ENCODE results near the gene SPRED2.

Gene SPRED2

GRCh38 chr2:65413106-65413505 is 19.3 kb downstream of the SPRED2 start:
- TF ChIP-seq CTCF (IDR thresholded peaks at IDR 0.05; ENCODE audit: borderline replicate concordance, extremely low read depth, low read length, poor library complexity, severe bottlenecking) (no peak), EZH2 (IDR thresholded peaks at IDR 0.05; ENCODE audit: borderline replicate concordance, low read depth, low read length, severe bottlenecking) (no peak)
- Histone ChIP-seq H3K79me2 (ENCODE audit: insufficient read depth, low read length) (peaks cover 97% of the 10 kb centered on the region), H4K20me1 (ENCODE audit: insufficient read depth, low read length) (peaks cover 52% of the 10 kb centered on the region), H3K9me3 (ENCODE audit: insufficient read depth, low read length, severe bottlenecking) (no peaks in the 10 kb centered on the region), H3K36me3 (ENCODE audit: insufficient read depth, low read length) (peaks cover 6% of the 10 kb centered on the region), H2AFZ (ENCODE audit: low read depth, low read length) (no peak overlapping the region), H3K4me1 (ENCODE audit: insufficient read depth, low read length) (peaks cover 66% of the 10 kb centered on the region), H3K27ac (ENCODE audit: low read length) (peak overlapping the region; percentile 46), H3K9ac (ENCODE audit: low read depth, low read length) (no peak overlapping the region), H3K27me3 (ENCODE audit: insufficient read depth, low read length, poor library complexity) (no peaks in the 10 kb centered on the region), H3K4me3 (ENCODE audit: low read depth in 1 of 2, low read length in 2 of 2) (no peak overlapping the region), H3K4me2 (ENCODE audit: insufficient read depth, low read length) (no peak overlapping the region)
- DNase-seq, result no peak
- no peak for ATAC-seq (ENCODE audit: insufficient read depth, low read depth)

- Histone ChIP-seq H3K4me3 (ENCODE audit: low read depth in 1 of 2, low read length in 2 of 2) (no peak overlapping the region), H3K27me3 (ENCODE audit: insufficient read depth, low read length, poor library complexity) (no peaks in the 10 kb centered on the region), H3K9ac (ENCODE audit: low read depth, low read length) (no peak overlapping the region), H3K9me3 (ENCODE audit: insufficient read depth, low read length, severe bottlenecking) (no peaks in the 10 kb centered on the region), H2AFZ (ENCODE audit: low read depth, low read length) (no peak overlapping the region), H3K36me3 (ENCODE audit: insufficient read depth, low read length) (peaks cover 6% of the 10 kb centered on the region), H3K79me2 (ENCODE audit: insufficient read depth, low read length) (peaks cover 96% of the 10 kb centered on the region), H3K4me2 (ENCODE audit: insufficient read depth, low read length) (no peak overlapping the region), H3K4me1 (ENCODE audit: insufficient read depth, low read length) (peaks cover 66% of the 10 kb centered on the region), H4K20me1 (ENCODE audit: insufficient read depth, low read length) (peaks cover 52% of the 10 kb centered on the region), H3K27ac (ENCODE audit: low read length) (0 out of 2 replicates have a peak overlapping the region, but pooled peaks have one; percentile 12)
- DNase-seq (no peak), ATAC-seq (ENCODE audit: insufficient read depth, low read depth) (no peak)
- TF ChIP-seq EZH2 (IDR thresholded peaks at IDR 0.05; ENCODE audit: borderline replicate concordance, low read depth, low read length, severe bottlenecking) (no peak), CTCF (IDR thresholded peaks at IDR 0.05; ENCODE audit: borderline replicate concordance, extremely low read depth, low read length, poor library complexity, severe bottlenecking) (no peak)
These were observed 21.2 kb downstream of the SPRED2 start for GRCh38 chr2:65411056-65411795.

- Histone ChIP-seq H4K20me1 (ENCODE audit: insufficient read depth, low read length) (peaks cover 62% of the 10 kb centered on the region), H3K4me2 (ENCODE audit: insufficient read depth, low read length) (no peak overlapping the region; the same call in 1 of the 2 replicates), H3K4me3 (ENCODE audit: low read depth in 1 of 2, low read length in 2 of 2) (no peak overlapping the region), H3K27ac (ENCODE audit: low read length) (peak overlapping the region; percentile 49), H3K79me2 (ENCODE audit: insufficient read depth, low read length) (peaks cover 96% of the 10 kb centered on the region), H3K9me3 (ENCODE audit: insufficient read depth, low read length, severe bottlenecking) (no peaks in the 10 kb centered on the region), H3K27me3 (ENCODE audit: insufficient read depth, low read length, poor library complexity) (no peaks in the 10 kb centered on the region), H3K4me1 (ENCODE audit: insufficient read depth, low read length) (peaks cover 53% of the 10 kb centered on the region), H2AFZ (ENCODE audit: low read depth, low read length) (no peak overlapping the region), H3K36me3 (ENCODE audit: insufficient read depth, low read length) (peaks cover 6% of the 10 kb centered on the region), H3K9ac (ENCODE audit: low read depth, low read length) (no peak overlapping the region)
- ATAC-seq (ENCODE audit: insufficient read depth, low read depth) (no peak), DNase-seq (no peak)
- TF ChIP-seq EZH2 (IDR thresholded peaks at IDR 0.05; ENCODE audit: borderline replicate concordance, low read depth, low read length, severe bottlenecking), result no peak
- no peak for TF ChIP-seq CTCF (IDR thresholded peaks at IDR 0.05; ENCODE audit: borderline replicate concordance, extremely low read depth, low read length, poor library complexity, severe bottlenecking)
These were observed 23.4 kb downstream of the SPRED2 start for GRCh38 chr2:65409045-65409444.

All from DND-41 (cell line).